GM18520 (cell line): ENCODE data around the gene CASZ1.

Source experiments
- ATAC-seq: cut with Tn5 transposase; IDR thresholded peaks from one replicate; pipeline ENCODE4 v1.9.1; 2021; ENCODE audit not compliant: unreplicated experiment

Gene CASZ1

GRCh38 chr1:10796029-10796944, at the start of gene CASZ1:
Gene CASZ1 (minus strand): TSS chr1:10796646. CDS start chr1:10693889, 102,757 bp downstream.
- ATAC-seq, result no peak

- ATAC-seq, result no peak
Measured at GRCh38 chr1:10843697-10844096, 47.3 kb upstream of the CASZ1 start.

- no peak for ATAC-seq
Measured at GRCh38 chr1:10841118-10841517, 44.7 kb upstream of the CASZ1 start.

GRCh38 chr1:10839188-10839770, 42.8 kb upstream of the CASZ1 start:
- no peak for ATAC-seq

- no peak for ATAC-seq
Measured at GRCh38 chr1:10838541-10838940, 42.1 kb upstream of the CASZ1 start.

GRCh38 chr1:10836726-10837125, 40.3 kb upstream of the CASZ1 start:
- ATAC-seq, result no peak

- ATAC-seq, result no peak
Measured at GRCh38 chr1:10835822-10836421, 39.5 kb upstream of the CASZ1 start.

GRCh38 chr1:10835421-10835820, 39.0 kb upstream of the CASZ1 start:
- ATAC-seq, result no peak

- ATAC-seq, result no peak
Measured at GRCh38 chr1:10834770-10835412, 38.4 kb upstream of the CASZ1 start.

GRCh38 chr1:10833630-10834557, 37.4 kb upstream of the CASZ1 start:
- no peak for ATAC-seq

- ATAC-seq, result no peak
Measured at GRCh38 chr1:10832703-10833102, 36.3 kb upstream of the CASZ1 start.

GRCh38 chr1:10830961-10831668, 34.7 kb upstream of the CASZ1 start:
- no peak for ATAC-seq

GRCh38 chr1:10829965-10830515, 33.6 kb upstream of the CASZ1 start:
- no peak for ATAC-seq

- ATAC-seq, result no peak
Measured at GRCh38 chr1:10829067-10829818, 32.8 kb upstream of the CASZ1 start.

- no peak for ATAC-seq
Measured at GRCh38 chr1:10827377-10828333, 31.2 kb upstream of the CASZ1 start.

GRCh38 chr1:10825592-10825991, 29.1 kb upstream of the CASZ1 start:
- no peak for ATAC-seq

GRCh38 chr1:10824821-10825540, 28.5 kb upstream of the CASZ1 start:
- no peak for ATAC-seq
